Left ventricle myocardium inferior (tissue), 1 donor: ENCODE measurements around the gene NEURL1B. TPM values are rescaled to one million over a fixed set of nuclear protein-coding genes. Genes with fewer than 3 reads are reported as not detected.
"Not testable (repeated sequence)": the region's sequence is repeated elsewhere in the genome, so short reads cannot be mapped to it uniquely, and the experiment has no call there.

Experiments
- DNase-seq: peaks from one replicate; pipeline ENCODE4 v3.0.0-alpha.2; 2020
- H3K27ac ChIP-seq: fragments of 200-600 bp; replicated peaks from 2 replicates; pipeline ENCODE4 v1.8.0; 2021
- H3K27me3 ChIP-seq: fragments of 200-600 bp; 2 replicates; pipeline ENCODE4 v1.8.0; 2021; ENCODE audit warnings: low read depth
- H3K36me3 ChIP-seq: fragments of 200-600 bp; 2 replicates; pipeline ENCODE4 v1.8.0; 2021
- H3K4me1 ChIP-seq: fragments of 200-600 bp; 2 replicates; pipeline ENCODE4 v1.8.0; 2021
- H3K4me3 ChIP-seq: fragments of 200-600 bp; 2 replicates; pipeline ENCODE4 v1.8.0; 2021; ENCODE audit warnings: mild to moderate bottlenecking, moderate library complexity
- H3K9me3 ChIP-seq: fragments of 200-600 bp; replicated peaks from 2 replicates; pipeline ENCODE4 v1.8.0; 2021
- intact Hi-C: fragments of 100-400 bp; cut with micrococcal nuclease; formaldehyde crosslinking; loops from one replicate; pipeline ENCODE4 v1.11.0; 2022
- total RNA-seq: library from RNA; stranded (reverse); fragmentation: NEBNext Ultra II Directional; extraction: Animal tissue kit (Norgen Biotek cat#: 25700); gene quantifications from one replicate; pipeline ENCODE4 v1.2.1, GENCODE V29; 2021
- TF ChIP-seq, protein P1 (sequence below): fragments of 200-600 bp; IDR thresholded peaks from 2 replicates; pipeline ENCODE4 v1.8.0; 2021; ENCODE audit warnings: antibody characterized with exemption, mild to moderate bottlenecking, borderline replicate concordance
- donor health status: DM: no; HTN: yes; CAD: no; lungs with severe emphysema.

NEURL1B gene
- total RNA-seq, 1 donor from 2014 or later: 24.0 TPM

DNA sequence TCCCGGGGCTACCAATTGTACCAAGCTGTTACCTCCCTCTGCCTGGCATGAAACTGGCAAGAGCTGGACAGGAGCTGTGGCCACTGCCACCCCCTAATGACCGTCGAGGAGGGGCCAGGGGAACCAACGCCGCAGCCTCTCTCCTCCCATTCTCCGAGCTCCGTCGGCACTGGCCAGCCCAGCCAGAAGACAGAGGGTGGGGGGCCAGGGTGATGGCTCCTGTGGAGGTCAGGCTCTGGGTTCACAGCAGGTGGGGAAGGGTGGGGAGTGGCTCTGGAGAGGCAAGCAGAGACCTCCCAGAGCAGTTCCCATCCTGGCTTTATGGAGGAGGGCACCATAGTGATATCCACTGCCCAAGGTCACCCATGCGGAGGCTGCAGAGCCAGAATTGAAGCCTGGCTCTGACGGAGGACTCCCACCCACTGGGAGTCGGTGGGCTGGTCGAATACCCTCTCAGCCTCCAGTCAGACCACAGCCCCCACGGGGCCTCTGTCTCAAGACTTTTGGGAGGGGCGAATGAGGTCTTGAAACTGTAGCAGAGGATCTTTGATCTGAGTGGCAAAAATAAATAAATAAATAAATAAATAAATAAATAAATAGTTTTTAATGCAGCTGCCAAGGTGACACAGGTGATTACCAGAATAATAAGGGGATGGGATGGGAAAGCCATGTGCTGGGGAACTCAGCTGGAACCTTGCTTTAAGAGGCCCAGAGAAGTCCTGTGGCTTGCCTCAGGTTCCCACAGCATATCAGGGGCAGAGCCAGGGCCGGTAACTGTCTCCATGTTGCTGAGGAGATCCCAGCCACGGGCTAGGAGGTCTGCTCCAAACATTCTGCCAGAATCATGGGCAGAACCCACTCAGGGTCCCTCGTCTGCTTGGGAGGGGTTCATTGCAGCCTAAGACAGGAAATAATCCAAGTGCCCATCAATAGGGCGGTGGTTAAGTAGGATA, 42.5 kb upstream of the NEURL1B start:
- TF ChIP-seq, protein P1, sequence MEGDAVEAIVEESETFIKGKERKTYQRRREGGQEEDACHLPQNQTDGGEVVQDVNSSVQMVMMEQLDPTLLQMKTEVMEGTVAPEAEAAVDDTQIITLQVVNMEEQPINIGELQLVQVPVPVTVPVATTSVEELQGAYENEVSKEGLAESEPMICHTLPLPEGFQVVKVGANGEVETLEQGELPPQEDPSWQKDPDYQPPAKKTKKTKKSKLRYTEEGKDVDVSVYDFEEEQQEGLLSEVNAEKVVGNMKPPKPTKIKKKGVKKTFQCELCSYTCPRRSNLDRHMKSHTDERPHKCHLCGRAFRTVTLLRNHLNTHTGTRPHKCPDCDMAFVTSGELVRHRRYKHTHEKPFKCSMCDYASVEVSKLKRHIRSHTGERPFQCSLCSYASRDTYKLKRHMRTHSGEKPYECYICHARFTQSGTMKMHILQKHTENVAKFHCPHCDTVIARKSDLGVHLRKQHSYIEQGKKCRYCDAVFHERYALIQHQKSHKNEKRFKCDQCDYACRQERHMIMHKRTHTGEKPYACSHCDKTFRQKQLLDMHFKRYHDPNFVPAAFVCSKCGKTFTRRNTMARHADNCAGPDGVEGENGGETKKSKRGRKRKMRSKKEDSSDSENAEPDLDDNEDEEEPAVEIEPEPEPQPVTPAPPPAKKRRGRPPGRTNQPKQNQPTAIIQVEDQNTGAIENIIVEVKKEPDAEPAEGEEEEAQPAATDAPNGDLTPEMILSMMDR: no peak
- intact Hi-C loops: no loop called here
- peak overlapping the region; percentile 89 for H3K27ac ChIP-seq
- H3K9me3 ChIP-seq: no peaks in the 10 kb centered on the region
- no peak for DNase-seq
- H3K4me3 ChIP-seq: no peak overlapping the region
- no peaks in the 10 kb centered on the region for H3K27me3 ChIP-seq
- H3K36me3 ChIP-seq: no peaks in the 10 kb centered on the region
- peaks cover 60% of the 10 kb centered on the region for H3K4me1 ChIP-seq

DNA sequence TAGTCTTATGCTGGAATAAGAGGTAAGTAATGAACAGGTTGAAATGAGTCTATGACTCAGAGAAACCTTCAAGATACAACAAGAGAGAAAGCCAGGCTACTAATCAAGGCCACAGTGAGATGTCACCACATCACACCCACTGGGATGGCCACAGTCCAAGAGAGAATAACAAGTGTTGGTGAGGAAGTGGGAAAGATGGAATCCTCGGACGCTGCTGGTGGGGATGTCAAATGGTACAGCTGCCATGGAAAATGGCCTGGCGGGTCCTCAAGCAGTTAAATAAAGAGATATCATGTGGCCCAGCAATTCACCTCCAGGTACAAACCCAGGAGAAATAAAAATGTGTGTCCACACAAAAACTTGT, 41.9 kb upstream of the NEURL1B start:
- Histone ChIP-seq H3K9me3 (no peaks in the 10 kb centered on the region), H3K4me3 (no peak overlapping the region), H3K27me3 (no peaks in the 10 kb centered on the region), H3K27ac (peak overlapping the region; percentile 89), H3K4me1 (peaks cover 66% of the 10 kb centered on the region), H3K36me3 (no peaks in the 10 kb centered on the region)
- TF ChIP-seq, protein P1: no peak
- intact Hi-C loops: no loop called here
- DNase-seq: no peak

DNA sequence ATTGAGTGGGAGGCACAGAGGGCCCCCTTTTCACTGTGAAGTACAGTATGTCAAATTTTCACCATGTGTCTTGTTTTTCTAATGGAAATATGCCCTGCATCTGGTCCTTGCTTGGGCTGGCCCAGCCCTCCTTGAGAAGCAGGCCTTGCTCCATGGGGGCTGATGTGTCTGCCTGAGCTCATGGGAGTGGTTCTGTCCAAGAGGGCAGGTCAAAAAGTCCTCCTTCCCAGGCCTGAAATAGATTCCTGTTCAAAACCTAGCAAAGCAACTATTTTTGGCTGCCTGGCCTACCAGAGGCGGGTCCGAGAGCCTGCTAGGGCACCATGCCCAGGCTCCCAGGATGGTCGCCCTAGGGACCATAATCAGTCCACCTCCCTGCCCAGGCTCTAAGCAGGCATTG, 40.5 kb upstream of the NEURL1B start:
- H3K4me3 ChIP-seq: no peak overlapping the region
- H3K9me3 ChIP-seq: peaks cover 1% of the 10 kb centered on the region
- no peaks in the 10 kb centered on the region for H3K36me3 ChIP-seq
- peaks cover 66% of the 10 kb centered on the region for H3K4me1 ChIP-seq
- H3K27me3 ChIP-seq: no peaks in the 10 kb centered on the region
- intact Hi-C loops: no loop called here
- peak; percentile 39 for DNase-seq
- TF ChIP-seq, protein P1: no peak
- peak overlapping the region; percentile 89 for H3K27ac ChIP-seq

DNA sequence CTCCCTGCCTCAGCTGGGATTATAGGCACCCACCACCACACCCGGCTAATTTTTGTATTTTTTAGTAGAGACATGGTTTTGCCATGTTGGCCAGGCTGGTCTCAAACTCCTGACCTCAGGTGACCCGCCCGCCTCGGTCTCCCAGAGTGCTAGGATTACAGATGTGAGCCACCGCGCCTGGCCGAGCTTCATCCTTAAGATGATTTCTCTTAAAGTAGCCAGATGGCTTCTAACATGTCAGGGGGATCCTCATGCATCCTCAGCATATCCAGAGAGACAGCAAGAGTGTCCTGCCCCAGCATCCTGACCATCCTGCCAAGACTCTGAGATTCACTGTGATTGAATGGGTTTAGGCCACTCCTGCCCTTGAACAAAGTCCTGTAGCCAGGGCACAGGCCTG, 39.5 kb upstream of the NEURL1B start:
- H3K36me3 ChIP-seq, H3K9me3 ChIP-seq, H3K4me3 ChIP-seq, H3K27me3 ChIP-seq, intact Hi-C loops: not testable (repeated sequence)
- H3K27ac ChIP-seq: peak overlapping the region; percentile 89
- DNase-seq: peak; percentile 11
- H3K4me1 ChIP-seq: peaks cover 66% of the 10 kb centered on the region

DNA sequence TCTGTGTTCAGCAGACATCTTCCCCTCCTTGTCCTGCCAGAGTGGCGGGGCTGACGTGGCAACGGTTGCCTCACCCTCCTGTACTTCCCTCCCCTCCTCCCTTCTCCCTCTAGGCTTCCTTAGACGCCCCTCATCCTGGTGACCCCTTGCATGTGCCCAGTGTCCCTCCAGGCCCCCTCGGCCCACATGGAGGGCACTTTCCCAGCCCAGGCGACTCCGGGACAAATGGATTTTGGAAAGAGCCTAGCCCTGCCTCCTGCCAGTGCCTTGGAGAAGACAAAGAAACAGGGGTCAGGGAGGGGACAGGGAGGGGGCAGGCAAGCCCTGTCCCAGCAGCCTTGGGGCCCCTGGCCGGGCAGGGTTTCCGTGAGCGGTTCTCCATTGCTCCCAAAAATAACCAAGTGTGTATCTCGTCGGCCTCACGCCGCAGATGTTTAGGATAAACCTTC, 38.3 kb upstream of the NEURL1B start:
- Histone ChIP-seq H3K4me3 (peak overlapping the region; percentile 18), H3K36me3 (no peaks in the 10 kb centered on the region), H3K4me1 (peaks cover 66% of the 10 kb centered on the region), H3K9me3 (peaks cover 11% of the 10 kb centered on the region), H3K27me3 (no peaks in the 10 kb centered on the region), H3K27ac (peak overlapping the region; percentile 89)
- DNase-seq: no peak
- intact Hi-C loops: no loop called here
- TF ChIP-seq, protein P1: no peak

DNA sequence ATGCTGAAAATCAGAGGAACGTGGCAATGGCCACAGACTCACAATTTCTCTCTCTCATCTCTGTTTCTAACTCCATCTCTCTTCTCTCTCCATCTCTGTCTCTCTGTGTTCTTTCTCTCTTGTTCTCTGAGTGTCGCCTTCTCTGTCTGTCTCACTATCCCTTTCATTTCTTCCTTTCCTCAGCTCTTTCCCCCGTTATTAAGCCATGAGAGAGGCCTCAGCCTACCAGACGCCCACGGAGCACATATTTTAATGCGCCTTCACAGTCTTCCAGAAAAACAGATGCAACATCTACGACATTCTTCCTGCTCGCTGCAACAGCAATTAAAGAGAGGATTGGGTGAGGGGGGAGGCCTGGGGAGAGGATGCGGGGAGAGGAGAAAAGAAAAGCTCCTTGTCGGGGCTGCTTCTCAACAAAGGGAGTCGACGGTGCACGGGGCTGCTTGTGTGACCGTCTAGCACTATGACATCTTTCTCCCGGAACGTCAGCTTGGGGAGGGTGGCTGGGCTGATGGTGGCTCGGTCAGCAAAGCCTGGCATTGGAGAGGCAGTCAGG, 37.7 kb upstream of the NEURL1B start:
- H3K27me3 ChIP-seq: no peaks in the 10 kb centered on the region
- no peak for DNase-seq
- H3K27ac ChIP-seq: peak overlapping the region; percentile 89
- H3K4me3 ChIP-seq: peak overlapping the region; percentile 18
- H3K9me3 ChIP-seq: peaks cover 11% of the 10 kb centered on the region
- TF ChIP-seq, protein P1: no peak
- peaks cover 62% of the 10 kb centered on the region for H3K4me1 ChIP-seq
- no peaks in the 10 kb centered on the region for H3K36me3 ChIP-seq
- intact Hi-C loops: no loop called here
